GM13976 (cell line): ENCODE results near the gene HCFC2.

ENCODE experiments used
- DNase-seq: peaks from one replicate; pipeline ENCODE4 v3.0.0; 2012; ENCODE audit warnings: low spot score
- in situ Hi-C: fragments of 300-500 bp; cut with MboI; formaldehyde crosslinking; loops from one replicate; pipeline ENCODE4 v1.12.0; 2022; ENCODE audit warnings: low sequenced_read_pairs, mixed read lengths, inconsistent platforms; ENCODE audit not compliant: unreplicated experiment
- TF ChIP-seq, protein P1 (sequence below): IDR thresholded peaks from 2 replicates; pipeline ENCODE4 v1.5.1; 2012; ENCODE audit warnings: borderline replicate concordance, mild to moderate bottlenecking; ENCODE audit not compliant: insufficient read depth; ENCODE audit errors: extremely low read depth, missing control alignments, control extremely low read depth

The HCFC2 gene

DNA sequence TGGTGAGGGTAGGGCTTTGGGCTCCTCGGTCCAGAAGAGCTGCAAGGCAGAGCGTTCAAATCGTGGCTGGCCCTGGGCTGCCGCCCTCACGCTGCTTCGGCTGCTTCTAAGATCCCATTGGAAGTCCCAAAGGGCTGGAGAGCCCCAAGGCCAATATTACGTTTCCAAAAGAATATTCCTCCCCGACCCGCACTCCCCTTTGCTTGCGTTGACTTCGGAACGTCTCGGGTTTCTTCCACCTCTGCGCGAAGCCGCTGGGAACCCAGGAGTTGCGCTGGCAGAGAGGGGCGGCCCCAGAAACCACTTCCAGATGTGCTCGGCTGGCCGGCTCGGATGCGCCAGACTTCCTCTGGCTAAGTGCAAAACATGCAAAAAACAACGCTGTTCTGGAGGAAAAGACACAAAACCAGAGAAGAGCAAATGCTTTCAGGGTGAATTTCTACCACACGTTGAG is 14.4 kb upstream of the HCFC2 start, which contains the start of gene GLT8D2:
GLT8D2 (minus strand) TSS at position 285 of the 454 bp plus-strand sequence. CDS start 30,539 bp downstream, outside the sequence.
- TF ChIP-seq, protein P1, sequence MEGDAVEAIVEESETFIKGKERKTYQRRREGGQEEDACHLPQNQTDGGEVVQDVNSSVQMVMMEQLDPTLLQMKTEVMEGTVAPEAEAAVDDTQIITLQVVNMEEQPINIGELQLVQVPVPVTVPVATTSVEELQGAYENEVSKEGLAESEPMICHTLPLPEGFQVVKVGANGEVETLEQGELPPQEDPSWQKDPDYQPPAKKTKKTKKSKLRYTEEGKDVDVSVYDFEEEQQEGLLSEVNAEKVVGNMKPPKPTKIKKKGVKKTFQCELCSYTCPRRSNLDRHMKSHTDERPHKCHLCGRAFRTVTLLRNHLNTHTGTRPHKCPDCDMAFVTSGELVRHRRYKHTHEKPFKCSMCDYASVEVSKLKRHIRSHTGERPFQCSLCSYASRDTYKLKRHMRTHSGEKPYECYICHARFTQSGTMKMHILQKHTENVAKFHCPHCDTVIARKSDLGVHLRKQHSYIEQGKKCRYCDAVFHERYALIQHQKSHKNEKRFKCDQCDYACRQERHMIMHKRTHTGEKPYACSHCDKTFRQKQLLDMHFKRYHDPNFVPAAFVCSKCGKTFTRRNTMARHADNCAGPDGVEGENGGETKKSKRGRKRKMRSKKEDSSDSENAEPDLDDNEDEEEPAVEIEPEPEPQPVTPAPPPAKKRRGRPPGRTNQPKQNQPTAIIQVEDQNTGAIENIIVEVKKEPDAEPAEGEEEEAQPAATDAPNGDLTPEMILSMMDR: no peak
- in situ Hi-C loops: no loop called here
- DNase-seq: no peak

DNA sequence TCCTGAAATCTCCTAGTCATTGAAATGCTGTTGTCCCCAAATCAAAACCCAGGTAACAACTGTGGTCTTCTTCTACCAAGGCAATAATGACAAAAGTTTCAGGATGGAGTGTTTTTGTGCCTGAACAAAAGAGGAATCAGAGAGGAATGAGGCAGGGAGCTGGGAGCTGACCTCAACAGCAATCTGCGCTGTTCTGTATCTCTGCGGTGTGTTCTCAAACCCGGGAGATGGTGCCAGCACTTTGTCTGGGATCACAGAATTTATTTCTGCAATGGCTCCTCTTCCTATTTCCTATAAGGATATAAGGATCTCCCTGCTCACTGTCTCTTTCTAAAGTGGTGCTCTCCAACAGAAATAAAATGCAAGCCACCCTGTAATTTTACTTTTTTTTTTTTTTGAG is 13.9 kb upstream of the HCFC2 start:
- TF ChIP-seq, protein P1: no peak
- in situ Hi-C loops: no loop called here
- DNase-seq: no peak

- in situ Hi-C loops: no loop called here
- TF ChIP-seq, protein P1: no peak
- DNase-seq: no peak
Measured at GRCh38 chr12:104054681-104055346, 9.5 kb upstream of the HCFC2 start.

- TF ChIP-seq, protein P1: no peak
- no peak for DNase-seq
- in situ Hi-C loops: no loop called here
Measured at GRCh38 chr12:104055686-104056388, 8.5 kb upstream of the HCFC2 start.

DNA sequence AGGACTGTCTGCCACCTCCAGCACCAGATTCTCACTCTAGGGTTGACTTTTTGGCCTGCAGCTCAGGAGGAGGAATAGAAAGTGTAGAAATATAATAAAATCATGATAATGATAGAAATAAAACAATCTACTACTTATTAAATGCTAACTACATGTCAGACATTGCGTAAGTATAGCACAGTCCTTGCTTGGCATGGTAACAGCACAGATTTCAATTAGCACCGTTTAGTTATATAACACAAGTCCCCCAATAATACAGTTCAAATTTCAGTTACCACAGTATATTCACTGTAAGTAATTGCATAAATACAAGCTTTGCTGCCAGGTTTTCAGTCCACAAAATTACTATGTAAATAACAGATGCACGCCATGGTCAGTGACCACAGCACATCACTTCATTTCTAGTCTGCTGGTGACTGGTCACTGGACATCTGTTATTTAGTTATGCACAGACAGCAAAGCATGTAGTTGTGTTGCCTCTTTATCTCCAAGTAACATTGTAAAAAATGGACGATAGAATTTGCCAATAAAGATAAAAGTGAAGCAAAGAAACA is 7.8 kb upstream of the HCFC2 start:
- TF ChIP-seq, protein P1: no peak
- in situ Hi-C loops: no loop called here
- no peak for DNase-seq

DNA sequence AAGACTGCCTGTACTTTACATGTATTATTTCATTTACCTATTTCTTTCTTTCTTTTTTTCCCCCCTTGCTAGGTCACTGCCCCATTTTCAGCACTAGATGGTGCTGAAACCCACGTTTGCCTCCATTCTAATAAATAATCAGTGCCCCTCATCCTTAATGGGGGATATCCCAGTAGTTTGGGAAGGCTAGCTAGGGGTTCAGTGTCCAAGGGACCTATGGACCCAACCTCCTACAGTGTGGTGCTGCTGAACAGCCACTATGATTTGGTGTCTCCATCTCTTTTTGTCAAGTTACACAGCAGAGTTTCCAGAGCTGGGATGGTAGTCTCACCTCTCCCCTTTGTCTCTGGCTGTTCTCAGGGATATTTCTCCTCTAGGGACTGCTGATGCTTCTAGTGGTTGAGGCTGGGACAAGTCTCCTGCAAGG is 6.5 kb upstream of the HCFC2 start:
- peak; percentile 34 for DNase-seq
- in situ Hi-C loops: no loop called here
- TF ChIP-seq, protein P1: peak; percentile 72
